Fibroblast of gingiva (primary cell): ENCODE results near the gene FBF1.
"Not testable (repeated sequence)": the region's sequence is repeated elsewhere in the genome, so short reads cannot be mapped to it uniquely, and the experiment has no call there.

Experiments used
- DNase-seq: peaks from one replicate; pipeline ENCODE4 v3.0.0-alpha.2; 2011; ENCODE audit warnings: low read depth

The FBF1 gene

DNA sequence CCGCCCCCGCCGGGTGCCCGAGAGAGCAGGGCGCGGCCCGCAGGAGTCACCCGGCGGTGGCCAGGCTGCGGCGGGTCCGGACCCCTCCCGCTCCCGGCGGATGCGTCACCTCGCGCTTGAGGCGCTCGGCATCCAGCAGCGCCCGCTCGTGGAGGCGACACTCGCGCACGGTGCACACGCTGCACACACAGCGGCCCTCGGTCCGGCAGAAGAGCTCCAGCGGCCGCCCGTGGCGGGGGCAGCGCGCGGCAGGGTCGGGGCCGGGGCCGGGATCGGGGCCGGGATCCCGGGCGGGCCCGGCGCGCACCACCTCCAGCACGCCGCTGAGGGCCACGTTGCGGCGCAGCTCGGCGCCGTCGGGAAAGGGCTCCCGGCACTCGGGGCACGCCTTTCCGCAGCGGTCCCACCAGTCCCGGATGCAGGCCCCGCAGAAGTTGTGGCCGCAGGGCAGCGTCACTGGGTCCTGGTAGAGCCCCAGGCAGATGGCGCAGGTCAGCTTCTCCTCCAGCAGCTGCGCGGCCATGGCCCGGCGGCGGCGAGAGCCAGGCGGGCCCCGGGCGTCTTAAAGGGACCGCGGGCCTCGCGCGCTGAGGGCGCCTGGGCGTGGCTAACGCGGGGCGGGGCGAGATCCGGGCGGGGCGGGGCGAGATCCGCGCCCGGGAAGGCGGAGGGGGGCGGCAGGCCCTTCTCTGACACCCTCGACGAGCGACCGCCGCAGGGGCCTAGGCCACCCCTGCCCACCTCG, 44.3 kb downstream of the FBF1 start, which contains the start of gene TRIM65:
TSS of gene TRIM65 (minus strand) at position 537 of the 745 bp plus-strand sequence. CDS start at position 523, 14 bp downstream.
- DNase-seq = peak; percentile 76

DNA sequence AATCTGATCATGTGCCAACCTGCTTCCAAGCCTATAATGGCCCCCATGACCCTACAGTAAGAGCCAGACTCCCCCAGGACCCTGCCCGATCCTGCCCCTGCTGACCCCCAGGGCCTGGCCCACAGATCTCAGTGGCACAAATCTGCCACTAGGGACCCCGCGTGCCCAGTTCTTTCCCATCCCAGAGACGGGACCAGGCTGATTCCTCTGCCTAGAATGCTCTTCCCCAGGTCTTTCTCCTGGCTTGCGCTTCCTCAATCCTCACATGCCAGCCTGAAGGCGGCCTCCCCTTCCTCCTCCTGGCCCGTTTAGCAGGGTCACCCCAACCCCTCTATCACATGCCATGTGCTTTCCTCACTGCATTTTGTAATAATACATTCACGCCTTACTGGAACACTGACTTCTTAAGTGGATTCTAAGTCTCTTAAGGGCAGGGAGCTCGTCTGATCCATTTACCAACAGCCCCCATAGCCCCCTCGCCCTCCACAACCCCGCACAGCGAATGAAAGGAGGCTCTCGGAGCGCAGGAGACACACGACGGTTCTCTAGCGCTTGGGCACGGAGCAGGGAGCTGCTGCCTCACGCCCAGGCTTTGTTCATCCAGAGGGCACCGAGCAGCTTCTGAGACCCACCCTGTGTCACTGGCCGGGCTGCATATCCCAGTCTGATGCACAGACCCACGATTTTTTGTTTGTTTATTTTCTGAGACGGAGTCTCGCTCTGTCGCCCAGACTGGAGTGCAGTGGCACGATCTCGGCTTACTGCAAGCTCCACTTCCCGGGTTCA, 45.3 kb downstream of the FBF1 start:
- DNase-seq = peak; percentile 10

DNA sequence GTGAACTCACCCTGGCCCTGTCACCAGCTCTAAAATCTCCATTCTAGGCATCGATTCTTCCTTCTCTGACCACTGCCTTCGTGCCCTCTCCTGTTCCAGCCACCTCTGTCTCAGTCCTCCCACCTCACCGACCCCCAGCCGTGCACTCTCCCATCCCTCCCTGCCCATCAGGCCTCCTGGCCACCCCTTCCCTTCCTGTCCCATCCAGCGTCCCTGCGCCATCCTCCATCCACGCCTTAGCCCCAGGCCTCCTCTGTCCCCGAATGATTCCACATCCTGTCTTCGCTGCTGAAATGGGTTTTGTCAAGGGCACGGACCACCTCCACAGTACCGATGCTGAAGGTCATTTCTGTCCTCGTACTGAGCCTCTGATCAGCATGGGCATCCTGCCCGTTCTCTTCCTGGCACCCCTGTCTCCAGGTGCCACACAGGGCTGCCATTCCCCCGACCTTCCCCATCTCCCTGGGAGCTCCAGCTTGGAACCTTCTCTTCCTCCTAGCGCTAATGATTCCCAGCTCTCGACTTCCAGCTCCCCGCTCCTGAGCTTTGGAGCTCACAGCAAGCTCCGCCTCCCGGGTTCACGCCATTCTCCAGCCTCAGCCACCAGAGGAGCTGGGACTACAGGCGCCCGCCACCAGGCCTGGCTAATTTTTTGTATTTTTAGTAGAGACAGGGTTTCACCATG, 46.7 kb downstream of the FBF1 start:
- peak; percentile 33 for DNase-seq

DNA sequence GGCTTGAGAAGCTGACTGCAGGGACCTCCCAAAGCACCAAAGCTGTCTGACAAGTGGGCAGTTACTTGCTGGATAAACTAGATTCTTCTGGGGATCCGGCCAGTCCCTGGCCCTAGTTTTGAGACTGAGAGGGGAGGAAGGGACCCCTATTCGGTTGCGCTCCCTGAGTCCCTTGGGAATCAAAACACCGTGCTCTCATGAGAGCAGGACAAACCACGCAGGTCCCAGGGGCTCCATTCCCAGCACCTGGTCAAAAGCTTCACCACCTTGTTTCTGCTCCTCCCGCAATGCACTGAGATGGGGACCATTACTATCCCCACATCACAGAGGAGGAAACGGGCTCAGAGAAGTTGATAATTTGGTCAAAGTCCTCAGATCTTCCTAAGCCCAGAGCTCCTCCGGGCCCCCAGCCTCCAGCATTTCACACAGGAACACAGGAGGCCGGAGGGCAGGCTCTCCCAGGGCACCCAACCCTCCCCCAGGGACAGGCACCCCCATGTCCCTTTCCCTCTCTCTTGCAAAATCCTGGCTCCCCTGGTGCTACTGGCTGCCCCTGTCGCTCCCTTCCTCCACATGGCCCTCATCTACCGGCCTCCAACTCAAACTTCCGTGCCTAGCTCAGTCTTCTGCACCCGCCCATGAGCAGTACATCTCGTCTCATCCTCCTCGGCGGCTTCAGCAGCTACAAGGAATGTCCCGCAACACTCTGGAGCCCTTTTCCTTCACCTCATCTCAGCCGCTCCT, 47.4 kb downstream of the FBF1 start:
- DNase-seq = no peak

DNA sequence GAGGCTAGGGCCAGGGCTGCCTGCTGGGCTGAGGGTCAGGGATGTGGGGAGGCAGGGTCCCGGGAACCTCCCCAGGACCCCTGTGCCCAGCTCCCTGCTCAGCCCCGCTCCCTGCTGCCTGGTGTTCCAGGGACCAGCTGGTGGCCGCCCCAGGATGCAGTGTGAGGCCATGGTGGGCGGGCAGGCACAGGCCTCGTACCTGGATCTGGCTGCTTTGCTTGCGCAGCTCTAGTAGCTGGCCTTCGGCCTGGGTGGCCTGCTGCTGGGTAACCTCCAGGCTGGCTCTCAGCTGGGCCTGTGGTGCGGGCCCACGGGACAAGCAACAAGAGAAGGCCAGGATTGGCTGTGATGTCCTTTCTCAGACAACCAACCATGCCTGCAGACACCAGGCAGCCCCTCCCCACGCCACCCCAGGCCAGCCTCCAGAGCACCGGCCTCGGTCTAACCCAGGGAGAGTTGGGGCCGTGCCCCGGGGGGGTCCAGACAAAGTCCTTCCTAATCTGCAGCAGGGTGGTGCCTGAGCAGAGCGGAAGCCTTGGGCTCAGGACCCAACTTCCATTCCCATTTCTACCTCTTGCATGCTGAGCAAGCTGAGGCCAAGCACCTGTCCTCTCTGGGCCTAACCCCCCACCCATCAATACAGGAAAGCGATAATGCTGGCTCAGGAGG, 48.2 kb downstream of the FBF1 start:
- DNase-seq = no peak

DNA sequence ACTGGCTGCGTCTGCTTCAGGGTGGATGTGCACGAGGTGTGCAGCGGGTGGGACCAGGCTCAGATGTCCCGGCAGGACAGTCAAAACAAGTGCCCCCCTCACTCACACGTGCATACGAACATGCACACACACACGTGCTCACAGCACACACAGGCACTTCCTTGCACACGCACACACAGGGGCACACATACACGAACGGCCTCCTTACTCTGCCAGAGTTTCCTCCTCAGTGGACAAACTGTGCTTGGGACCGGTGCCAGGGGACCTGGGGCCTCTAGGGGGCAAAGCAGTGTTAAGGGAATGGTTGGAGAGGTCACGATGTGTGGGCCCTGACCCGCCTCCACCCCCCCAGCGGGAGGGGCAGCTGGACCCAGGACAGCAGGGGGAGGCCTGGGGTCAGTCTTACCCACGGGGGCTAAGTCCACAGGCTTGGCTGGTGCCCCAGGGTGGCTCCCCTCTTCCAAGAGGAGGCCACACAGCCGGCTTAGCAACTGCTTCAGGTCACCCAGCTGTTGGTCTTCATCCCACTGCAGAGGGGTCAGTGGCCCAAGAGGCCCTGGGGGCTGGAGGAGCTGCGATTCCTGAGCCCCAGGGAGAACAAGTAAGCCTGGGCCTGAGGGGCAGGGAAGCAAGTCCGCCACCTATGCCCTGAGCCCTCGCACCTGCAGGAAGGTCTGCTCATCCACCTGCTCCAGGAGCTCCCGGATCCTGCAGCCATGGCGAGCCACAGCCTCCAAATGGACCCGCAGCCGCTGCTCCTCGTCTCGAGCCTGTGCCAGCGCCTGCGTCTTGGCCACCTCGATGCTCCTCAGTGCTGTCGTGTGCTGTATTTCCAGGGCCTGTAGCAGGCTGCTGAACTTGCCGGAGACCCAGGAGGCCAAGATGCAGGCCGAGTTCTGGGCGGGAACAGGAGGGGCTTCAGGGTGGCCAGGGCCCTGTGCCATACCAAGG, 49.0 kb downstream of the FBF1 start:
- no peak for DNase-seq

DNA sequence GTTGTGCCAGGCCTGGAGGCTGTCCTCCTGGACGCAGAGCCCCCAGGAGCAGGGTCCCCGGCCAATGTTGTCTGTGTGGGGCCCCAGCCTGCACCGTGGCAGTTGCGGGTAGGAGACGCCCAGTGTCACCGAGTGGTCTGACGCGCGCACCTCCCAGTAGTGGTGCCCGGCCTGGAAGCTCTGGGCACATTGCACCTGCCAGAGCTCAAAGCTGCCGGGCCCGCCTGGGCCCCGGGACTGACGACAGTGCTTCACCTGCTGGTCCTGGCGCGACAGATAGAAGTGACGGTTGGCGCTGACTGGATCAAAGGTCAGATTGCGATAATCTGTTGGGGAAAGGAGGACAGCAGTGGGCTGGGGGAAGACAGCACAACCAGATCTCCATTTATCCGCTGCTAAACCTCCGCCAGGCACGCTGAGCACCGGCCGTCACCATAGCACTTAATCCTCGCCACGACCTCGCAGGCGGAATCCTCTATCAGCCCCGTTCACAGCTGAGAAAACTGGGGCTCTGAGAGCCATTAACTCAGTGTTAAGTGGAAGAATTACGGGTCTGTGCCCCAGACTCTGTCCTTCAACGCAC, 49.7 kb downstream of the FBF1 start:
- no peak for DNase-seq

DNA sequence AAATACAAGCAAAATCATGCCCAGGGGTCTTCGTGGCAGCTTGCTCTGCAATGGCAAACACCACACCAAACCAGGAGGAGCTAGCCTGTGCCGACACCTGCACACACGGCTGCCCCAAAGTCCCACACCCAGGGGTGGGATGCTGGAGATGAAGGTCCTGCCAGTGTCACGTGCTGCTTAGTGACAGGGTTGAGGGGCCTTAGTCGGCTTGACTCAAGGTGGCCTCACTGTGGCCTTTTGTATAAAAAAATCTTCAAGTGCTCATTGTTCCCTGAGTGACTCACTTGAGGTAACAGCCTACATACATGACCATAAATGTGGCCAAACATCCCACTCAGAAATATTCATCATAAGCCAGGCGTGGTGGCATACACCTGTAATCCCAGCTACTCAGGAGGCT, 51.4 kb downstream of the FBF1 start:
- DNase-seq = no peak

DNA sequence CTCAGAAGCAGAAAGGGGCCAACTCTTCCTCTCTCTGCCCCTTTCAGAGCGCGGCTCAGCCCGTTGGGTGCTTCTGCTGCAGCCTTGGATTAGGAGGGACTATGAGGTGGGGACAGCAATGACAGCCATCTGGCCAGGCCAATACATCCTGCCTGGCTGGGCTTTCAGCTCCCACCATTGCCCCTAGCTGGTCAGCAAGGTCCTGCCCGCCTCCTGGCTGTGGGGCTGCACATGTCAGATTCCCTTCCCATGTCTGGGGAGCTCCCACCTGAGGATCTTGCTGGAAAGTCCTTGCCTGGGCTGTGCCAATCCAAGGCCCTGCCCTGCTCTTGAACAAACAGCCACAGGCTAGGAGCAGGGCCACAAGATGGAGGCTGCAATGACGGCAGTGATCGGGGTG, 52.4 kb downstream of the FBF1 start:
- no peak for DNase-seq

DNA sequence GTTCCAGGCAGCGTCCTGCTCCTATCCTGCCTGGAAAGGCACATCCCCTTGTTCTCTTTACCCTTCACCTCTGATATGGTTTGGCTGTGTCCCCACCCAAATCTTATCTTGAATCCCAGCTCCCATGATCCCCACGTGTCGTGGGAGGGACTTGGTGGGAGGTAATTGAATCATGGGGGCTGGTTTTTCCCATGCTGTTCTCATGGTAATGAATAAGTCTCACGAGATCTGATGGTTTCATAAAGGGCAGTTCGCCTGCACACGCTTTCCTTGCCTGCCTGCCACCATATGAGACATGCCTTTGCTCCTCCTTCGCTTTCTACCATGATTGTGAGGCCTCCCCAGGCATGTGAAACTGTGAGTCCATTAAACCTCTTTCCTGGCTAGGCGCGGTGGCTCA, 55.0 kb downstream of the FBF1 start:
- not testable (repeated sequence) for DNase-seq

DNA sequence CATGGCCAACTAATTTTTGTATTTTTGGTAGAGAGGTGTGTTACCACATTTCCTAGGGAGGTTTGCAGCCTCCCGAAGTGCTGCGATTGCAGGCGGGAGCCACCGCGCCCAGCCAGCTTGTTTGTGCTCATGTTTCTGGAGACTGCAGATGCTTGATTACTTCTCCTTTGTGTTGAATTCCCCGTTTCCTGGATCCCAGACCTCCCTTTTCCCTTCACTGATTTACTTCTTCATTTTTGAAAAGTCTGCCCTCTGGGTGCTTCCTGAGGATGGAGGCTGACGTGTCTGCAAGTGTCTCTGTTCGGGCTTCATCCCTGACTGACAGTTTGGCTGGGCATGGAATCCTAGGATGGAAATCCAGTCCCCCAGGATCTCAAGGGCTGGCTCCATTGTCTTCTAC, 55.4 kb downstream of the FBF1 start:
- no peak for DNase-seq

DNA sequence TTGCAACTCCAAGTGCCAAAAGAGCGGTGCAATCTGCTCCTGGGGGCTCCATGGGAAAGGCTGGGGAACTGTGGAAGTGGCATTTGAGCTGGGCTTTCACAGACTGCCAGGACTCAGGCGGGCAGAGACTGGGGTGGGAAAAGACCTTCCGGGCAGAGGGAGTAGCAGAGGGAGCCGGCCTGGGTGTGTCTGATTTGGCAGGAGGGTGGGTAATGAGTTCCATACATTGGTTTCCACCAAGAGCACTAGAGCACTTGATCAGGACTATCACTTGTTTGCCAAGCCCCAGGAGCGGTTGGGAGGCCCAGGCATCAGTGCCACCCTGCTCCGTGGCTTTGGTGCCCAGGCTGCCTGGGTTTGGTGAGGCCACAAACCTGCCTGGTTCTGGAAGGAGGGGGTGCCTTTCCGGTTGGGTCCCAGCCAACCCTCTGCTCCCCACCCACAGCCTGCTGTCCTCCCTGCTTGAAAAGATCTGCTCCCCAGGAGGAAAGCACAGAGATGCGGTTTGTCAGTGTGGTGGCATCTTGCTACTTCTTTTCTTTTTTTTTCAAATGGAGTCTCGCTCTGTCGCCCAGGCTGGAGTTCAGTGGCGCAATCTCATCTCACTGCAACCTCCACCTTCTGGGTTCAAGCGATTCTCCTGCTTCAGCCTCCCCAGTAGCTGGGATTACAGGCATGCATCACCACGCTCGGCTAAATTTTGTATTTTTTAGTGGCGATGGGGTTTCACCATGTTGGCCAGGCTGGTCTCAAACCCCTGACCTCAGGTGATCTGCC, 59.0 kb downstream of the FBF1 start:
- no peak for DNase-seq

DNA sequence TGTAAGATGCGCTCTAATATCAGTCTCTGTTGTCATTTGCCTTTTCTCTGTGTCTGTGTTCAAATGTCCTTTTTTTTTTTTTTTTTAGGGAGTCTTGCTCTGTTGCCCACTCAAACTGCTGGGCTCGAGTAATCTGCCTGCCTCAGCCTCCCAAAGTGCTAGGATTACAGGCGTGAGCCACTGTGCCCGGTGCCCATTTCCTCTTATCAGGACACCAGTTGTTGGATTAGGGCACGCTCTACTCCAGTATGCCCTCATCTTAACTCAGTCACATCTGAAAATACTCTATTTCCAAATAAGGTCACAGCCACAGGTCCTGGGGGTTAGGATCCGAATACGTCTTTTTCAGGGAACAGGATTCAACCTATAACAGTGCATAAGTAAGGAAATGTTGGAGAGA, 60.6 kb downstream of the FBF1 start:
- no peak for DNase-seq

DNA sequence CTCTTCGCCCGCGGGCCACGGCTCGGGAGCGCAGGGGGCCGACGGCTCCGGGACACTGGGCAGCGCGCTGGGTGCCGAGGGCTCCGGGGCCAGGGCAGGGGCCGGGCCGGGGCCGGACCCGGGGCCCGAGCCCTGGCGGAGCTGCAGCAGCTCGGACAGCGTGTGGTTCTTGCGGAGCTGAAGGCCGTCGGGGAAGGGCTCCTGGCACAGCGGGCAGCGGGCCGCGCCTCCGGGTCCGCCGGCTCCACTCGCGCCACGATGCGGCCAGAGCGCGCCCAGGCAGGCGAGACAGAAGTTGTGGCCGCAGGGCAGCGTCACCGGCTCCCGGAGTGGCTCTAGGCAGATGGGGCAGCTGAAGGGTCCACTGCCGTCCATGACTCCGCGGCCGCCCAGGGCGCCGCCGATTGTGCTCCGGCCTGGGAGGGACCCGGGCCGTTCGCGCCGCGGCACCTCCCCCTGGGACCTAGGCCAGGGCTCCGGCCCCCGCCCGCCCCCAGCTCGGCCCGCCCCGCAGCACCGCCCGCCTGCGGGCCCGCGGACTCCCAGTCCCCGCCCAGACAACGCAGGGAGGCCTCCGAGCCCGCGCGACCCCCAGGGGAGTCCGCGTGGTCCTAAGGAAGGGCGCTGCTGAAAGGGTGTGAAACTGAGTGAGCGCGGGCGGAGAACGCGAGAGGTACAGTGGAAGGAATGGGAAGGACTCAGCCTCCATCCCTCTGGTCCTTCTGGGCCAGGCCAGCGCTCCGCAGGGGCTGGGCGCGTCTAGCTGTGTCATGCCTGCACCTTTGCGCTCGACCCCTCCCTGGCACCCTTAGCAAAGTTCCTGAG, 62.5 kb downstream of the FBF1 start, which contains the start of gene TRIM47:
TSS of gene TRIM47 (minus strand) at position 408 of the 825 bp plus-strand sequence. CDS start at position 375, 33 bp downstream.
- DNase-seq = peak; percentile 74

DNA sequence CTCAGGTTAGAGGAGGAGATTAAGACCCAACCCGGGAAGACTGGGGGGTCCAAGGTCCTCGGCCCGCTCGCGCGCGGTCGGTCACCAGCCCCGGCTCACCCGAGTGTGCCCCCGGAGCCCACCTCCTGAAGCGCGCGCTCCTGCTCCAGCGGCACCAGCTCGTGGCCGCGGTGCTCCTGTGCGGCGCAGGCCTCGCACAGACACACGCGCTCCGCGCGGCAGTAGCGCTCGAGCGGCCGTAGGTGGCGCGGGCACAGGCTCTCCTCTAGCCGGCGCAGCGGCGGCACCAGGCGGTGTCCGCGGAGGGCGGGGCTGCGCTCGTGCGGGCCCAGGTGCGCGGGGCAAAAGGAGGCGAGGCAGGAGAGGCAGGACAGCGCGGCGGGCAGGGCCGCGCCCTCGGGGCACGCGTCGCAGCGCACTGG, 63.1 kb downstream of the FBF1 start:
- DNase-seq = peak; percentile 60

DNA sequence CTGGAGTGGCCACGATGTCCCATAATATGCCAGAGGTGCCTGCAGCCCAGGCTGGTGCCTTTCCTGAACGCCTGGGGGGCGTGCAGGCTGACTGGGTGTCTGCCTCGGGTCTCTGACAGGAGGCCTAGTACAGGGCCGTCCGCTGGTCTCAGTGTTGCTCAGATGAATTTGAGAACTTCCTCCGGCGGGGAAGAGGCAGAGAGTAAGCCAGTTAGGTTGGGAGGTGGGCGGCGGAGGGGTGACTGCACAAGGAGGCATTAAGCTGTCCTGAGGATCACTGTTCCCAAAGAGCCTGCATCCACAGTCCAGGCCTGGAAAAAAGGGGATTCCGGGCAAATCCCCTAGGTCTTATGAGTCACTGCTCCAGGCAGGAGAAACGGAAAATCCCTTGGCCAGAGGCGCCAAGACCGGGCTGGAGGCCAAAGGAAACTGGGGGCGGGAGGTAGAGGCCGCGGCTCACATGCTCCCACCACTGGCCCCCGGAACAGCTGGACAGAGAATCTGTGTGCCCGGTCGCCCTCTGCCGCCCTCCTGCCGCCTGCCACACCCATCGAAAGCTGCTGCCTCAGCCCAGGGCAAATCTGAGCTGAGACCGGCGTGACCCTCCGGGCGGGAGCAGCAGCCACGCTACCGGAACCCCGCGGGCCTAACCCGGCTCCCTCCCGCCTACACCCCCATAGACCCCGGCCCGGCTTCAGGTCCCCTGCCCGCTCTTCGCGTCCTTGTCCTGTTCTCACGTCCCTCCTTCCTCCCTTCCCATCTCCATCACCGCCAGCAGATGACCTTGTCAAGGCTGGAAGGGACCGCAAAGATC, 63.7 kb downstream of the FBF1 start:
- DNase-seq = peak; percentile 97
